Islet of Langerhans (tissue), 1 donor: Measurements from ENCODE around the gene MED17.

Source experiments
- FAIRE-seq: peaks from one replicate; lab custom pipeline; 2011; peaks lifted over from hg19 to GRCh38; lab: Jason Lieb, UNC

MED17 gene

GRCh38 chr11:93817426-93818348 lies 33.6 kb downstream of the MED17 start:
- no peak for FAIRE-seq

DNA sequence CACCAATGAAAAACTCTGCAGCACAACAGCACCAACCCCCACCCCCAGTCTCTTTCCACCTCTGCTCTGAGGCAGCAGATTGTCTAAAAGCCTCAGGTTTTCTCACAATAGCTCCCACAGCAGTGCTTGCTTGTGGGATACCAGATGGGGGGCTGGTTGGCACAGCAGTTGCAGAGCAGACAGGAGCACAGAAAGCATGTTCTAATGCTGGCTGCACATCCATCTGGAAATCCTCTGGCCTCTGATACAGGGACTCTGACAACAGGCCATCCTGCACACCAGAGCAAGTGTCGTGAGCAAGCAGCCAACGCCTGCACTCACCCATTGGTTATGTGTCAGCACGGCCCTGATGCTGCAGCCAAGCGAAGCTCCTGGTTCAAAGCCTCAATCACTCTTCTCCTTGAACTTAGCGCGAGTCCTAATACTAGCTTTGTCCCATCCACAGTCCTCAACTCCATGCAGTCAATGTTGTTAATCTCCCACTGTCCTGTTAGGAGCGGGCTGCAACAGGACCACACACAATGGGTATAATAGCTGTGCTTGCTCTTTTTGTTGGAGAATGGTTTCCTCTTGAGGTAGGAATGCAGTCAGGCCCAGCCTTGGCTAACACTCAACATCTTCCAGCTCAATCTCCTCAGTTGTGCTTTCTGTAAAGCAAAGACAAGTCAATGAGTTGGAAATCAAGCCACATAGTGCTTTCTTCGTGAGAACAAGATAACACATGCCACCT lies 36.0 kb downstream of the MED17 start:
- no peak for FAIRE-seq

DNA sequence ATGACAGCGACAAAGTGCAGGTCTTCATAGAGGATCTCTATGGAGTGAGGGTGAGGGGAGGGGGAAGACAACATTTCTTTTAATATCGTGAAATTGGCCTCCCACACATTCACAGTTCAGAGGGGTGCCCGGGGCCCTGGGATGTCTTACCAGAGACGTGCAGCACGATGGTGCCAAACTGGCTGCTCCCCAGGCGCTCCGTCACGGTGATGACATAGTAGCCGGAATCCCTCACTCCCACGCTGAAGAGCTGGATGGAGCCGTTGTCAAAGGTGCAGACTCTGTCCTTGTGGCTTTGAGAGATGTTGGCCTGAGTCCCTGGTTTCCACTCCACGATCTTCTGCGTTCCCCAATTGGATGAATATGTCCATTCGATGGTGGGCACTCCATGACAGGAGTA lies 36.8 kb downstream of the MED17 start:
- no peak for FAIRE-seq

GRCh38 chr11:93821617-93822016 lies 37.5 kb downstream of the MED17 start:
- FAIRE-seq, result no peak

DNA sequence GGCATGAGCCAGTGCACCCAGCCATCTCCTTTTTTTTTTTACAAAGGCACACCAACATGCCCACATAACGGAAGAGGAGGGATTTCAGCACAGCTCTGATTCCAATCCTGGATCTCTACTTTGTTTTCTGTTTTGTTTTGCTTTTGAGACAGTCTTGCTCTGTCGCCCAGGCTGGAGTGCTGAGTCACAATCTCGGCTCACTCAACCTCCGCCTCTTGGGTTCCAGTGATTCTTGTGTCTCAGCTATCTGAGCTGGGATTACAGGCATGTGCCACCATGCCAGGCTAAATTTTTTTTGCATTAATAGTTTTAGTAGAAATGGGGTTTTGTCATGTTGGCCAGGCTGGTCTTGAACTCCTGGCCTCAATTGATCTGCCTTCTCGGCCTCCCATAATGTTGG lies 38.3 kb downstream of the MED17 start:
- FAIRE-seq, result no peak

- FAIRE-seq, result no peak
Measured at GRCh38 chr11:93823210-93823609, 39.1 kb downstream of the MED17 start.

DNA sequence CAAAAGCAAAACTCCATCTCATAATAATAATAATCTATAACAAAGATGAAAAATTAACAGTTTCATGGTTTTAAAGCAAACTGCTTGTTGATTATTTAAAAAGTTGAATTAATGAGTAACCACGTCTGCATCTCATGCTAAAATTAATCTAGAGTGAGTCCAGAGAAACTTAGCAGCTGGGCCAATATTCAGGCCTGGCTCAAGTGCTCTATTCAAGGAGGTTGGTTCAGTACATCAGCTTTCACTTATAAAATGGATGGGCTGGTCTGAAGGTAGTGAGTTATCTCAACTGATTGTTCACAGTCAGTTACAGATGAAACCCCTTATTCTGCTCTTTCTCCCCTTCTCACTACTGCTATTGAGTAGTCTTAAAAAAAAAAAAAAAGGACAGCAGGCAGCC lies 43.3 kb downstream of the MED17 start:
- FAIRE-seq, result no peak

DNA sequence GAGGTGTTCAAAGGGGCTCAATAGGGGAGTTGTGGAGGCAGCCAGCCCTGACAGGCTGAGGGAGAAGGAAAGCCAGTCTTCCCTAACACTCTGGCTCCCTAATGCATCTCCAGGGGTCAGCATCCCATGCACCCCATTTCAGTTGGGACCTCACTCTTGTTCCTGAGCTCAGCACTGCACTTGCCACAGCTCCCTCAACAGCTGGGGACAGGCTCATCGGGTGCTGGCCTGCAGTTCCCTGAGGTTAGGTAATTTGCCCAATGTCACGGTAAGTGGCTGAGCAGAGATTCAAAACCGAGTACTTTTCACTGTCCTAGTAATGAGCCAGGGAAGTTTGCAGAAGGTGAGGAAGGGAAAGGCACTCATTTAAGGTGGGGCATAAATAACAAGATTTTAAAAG lies 45.5 kb downstream of the MED17 start:
- no peak for FAIRE-seq

DNA sequence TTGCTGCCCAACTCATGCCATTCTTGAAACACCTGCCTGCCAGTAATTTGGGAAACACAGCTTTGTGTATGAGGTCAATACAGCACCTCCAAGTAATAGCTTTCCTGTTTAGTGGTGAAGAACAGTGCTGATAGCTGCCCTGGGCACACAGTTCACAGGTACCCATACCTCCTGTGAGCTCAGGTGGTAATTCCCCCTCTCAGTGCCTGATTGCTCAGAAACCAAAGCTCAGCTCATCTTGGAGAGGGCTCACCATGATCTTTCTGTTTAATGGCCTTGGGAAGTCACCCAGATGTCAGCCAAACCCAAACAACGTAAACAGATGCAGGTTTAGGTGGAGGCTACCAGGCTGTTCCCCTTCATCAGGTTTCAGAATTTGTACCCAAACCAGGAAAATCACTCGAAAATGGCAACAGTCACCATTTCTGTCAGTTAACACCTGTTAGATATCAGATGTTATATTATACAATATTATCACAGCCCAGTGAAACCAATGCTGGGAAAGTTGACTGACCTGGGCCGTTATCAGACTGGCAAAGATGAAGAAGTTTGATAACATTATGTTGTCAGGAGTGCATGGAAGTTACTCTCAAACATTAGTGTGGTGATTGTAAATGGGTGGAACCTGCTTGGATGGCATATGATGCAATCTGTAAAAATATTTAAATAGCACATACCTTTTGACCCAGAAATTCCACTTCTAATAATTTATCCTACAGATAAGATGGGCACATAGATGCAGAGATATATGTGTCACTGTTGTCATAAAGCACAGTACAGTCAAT lies 47.5 kb downstream of the MED17 start:
- no peak for FAIRE-seq

DNA sequence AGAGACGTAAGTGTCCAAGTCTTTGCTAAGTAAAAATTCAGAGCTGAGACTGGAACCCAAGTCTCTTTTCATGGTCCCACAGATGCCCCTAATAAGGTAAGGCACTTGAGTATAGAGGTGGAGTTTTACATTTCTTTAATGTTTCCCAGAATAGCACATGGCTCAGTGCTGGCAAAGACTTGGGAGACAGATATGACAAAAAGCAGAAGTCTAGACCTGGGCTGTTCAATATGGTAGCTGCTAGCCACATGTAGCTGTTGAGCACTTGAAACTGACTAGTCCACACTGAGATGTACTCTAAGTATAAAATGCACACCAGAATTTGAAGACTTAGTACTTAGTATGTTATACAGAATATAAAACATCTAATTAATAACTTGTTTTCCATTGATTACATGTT lies 48.7 kb downstream of the MED17 start:
- FAIRE-seq, result no peak

GRCh38 chr11:93838967-93839366 lies 54.9 kb downstream of the MED17 start:
- no peak for FAIRE-seq

DNA sequence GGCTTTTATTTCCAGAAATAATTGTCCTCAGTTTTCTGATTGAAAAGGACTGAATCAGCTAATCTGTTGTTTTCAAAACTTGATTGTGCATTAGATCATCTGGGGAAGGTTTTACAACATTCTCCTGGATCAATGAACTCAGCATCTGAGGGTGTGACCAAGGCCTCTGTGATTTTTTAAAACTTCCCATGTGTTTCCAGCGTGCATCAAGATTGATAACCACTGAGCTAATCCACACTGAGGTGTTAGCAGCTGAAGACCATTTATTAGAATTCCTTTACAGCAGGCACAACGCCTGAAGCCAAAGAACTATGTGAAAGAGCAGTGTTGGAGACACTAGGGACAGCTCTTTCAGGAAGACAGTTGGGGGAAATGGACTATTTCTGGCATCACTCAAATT lies 56.1 kb downstream of the MED17 start:
- FAIRE-seq, result no peak

GRCh38 chr11:93840981-93841380 lies 56.9 kb downstream of the MED17 start:
- no peak for FAIRE-seq

DNA sequence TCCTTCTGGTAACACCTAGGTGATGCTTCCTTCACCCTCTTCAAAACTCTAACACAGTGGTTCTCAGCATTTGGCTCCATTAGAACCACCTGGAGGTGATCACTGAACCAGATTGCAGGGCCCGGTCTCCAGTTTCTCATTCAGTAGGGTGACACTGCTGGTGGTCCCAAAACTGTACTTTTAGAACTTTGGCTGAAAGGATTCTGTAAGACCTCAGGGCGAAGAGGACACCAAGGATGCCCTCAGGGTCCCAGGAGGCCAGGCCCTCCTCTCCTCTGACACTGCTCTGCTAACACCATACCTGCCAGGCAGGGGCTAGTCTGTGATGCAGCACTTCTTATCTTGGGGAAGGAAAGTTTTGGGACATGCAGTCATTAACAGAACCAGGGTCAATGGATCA lies 57.4 kb downstream of the MED17 start:
- FAIRE-seq, result no peak

GRCh38 chr11:93842034-93842433 lies 58.0 kb downstream of the MED17 start:
- no peak for FAIRE-seq

GRCh38 chr11:93842461-93842860 lies 58.4 kb downstream of the MED17 start:
- no peak for FAIRE-seq

DNA sequence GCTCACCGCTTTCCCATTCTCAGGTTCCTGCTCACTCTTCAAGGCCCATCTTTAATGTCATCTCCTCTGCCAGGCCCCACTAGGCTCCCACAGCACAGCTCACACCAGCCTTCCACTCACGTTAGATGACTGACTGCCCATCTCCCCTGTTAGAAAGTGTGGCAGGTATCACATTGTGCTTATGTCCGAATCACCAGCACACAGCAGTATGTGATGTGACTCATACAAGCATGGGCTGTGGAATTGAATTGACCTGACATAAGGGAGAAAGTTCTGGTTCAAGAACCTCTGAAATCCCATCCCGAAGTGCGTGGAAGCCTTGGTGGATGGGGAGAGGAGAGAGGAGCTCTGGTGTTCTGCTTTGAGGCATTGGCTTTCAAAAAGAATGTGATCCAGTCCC lies 59.8 kb downstream of the MED17 start:
- FAIRE-seq, result no peak

DNA sequence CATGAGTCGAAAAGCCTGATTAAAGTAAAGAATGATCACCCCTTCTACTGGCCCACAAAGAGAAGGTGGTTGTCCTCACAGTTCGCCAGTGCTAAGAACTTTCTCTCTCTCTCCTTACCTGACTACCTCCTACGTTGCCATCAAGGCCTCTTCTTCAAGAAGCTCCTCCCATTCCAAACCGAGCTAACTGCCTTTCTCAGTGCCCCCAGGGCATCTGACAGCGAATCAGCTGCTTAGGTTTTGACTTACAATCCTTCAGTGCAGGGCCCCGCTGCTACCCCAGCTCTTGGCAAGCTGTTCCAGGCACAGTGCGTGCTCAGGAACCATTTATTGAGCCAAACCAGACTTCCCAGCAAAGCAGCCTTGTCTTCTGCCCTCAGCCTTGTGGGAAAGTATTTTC lies 60.5 kb downstream of the MED17 start:
- no peak for FAIRE-seq

DNA sequence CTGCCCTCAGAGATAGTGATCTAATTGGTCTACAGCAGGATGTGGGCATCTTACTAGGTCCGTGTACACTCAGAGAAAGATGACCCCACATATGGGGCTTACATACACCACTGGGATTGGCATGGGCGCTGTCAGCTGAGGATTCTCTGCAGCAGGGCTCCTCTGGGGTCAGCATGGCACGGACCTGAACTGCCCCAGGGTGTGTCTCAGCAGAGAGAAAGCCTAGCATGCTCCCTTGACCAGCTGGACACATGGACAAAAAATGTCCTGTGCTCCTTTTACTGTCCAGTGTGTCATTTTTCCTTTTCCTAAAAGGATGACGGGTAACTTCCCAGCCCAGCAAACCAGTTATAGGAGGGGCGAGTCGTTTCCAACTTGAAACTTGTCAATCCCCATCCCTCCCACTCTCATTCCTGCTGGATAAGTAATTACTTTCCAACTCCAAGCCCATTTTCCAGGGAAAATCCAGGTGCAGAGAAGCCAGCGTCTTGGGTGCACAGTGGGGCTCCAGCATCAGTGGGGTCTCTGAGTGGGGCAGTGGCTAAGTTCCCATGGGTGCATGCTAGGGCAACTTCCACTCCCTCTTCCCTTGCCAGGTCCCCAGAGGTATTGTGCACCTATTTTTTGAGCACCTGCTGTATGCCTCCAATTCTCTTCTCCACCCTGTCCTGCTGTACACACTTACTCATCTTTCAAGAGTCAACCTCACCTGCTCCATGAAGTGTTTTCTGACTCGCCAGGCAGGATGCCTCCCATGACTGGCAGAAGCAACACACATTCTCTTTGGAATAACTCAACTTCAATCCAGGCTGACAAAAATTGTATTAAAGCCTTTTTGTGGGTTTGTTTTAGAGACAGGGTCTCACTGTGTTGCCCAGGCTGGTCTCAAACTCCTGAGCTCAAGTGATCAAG lies 61.4 kb downstream of the MED17 start:
- FAIRE-seq, result no peak

- FAIRE-seq, result no peak
Measured at GRCh38 chr11:93846411-93846810, 62.3 kb downstream of the MED17 start.

DNA sequence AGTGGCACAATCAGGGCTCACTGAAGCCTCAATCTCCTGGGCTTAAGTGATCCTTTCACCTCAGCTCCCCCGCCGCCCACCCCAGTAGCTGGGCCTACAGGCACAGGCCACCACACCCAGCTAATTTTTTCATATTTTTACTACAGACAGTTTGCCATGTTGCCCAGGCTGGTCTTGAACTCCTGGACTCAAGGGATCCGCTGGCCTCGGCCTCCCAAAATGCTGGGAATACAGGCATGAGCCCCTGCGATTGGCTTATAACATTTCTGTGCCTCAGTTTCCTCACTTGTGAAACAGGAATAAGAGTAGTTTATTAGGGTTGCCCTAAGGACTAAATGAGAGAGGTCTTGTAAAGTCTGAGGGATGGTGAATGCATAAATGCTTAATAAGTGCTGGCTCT lies 65.1 kb downstream of the MED17 start:
- no peak for FAIRE-seq
